ENCODE results near the gene ZFYVE9.
"Not testable (repeated sequence)": the region's sequence is repeated elsewhere in the genome, so short reads cannot be mapped to it uniquely, and the experiment has no call there.

The ZFYVE9 gene

GRCh38 chr1:52150445-52150844, 8.6 kb downstream of the ZFYVE9 start:
- not testable (repeated sequence) for DNase-seq

GRCh38 chr1:52150946-52151345, 9.1 kb downstream of the ZFYVE9 start:
- no peak for DNase-seq

GRCh38 chr1:52152572-52152971, 10.7 kb downstream of the ZFYVE9 start:
- no peak for DNase-seq

- no peak for DNase-seq
Measured at GRCh38 chr1:52153010-52153409, 11.1 kb downstream of the ZFYVE9 start.

GRCh38 chr1:52153898-52154297, 12.0 kb downstream of the ZFYVE9 start:
- no peak for DNase-seq

- no peak for DNase-seq
Measured at GRCh38 chr1:52156460-52156859, 14.6 kb downstream of the ZFYVE9 start.

GRCh38 chr1:52157582-52157981, 15.7 kb downstream of the ZFYVE9 start:
- no peak for DNase-seq

GRCh38 chr1:52158218-52158617, 16.3 kb downstream of the ZFYVE9 start:
- no peak for DNase-seq

GRCh38 chr1:52159033-52159789, 17.3 kb downstream of the ZFYVE9 start:
- no peak for DNase-seq

- no peak for DNase-seq
Measured at GRCh38 chr1:52162947-52163346, 21.1 kb downstream of the ZFYVE9 start.

- DNase-seq: no peak
Measured at GRCh38 chr1:52164604-52165003, 22.7 kb downstream of the ZFYVE9 start.

GRCh38 chr1:52166996-52167753, 25.3 kb downstream of the ZFYVE9 start:
- DNase-seq: no peak

- no peak for DNase-seq
Measured at GRCh38 chr1:52168373-52169080, 26.6 kb downstream of the ZFYVE9 start.

- DNase-seq: not testable (repeated sequence)
Measured at GRCh38 chr1:52171149-52171548, 29.3 kb downstream of the ZFYVE9 start.

- no peak for DNase-seq
Measured at GRCh38 chr1:52179073-52179472, 37.2 kb downstream of the ZFYVE9 start.

GRCh38 chr1:52180176-52180575, 38.3 kb downstream of the ZFYVE9 start:
- no peak for DNase-seq

- DNase-seq: not testable (repeated sequence)
Measured at GRCh38 chr1:52181759-52182158, 39.9 kb downstream of the ZFYVE9 start.

- not testable (repeated sequence) for DNase-seq
Measured at GRCh38 chr1:52182328-52182727, 40.4 kb downstream of the ZFYVE9 start.

- DNase-seq: no peak
Measured at GRCh38 chr1:52182874-52183400, 41.0 kb downstream of the ZFYVE9 start.

GRCh38 chr1:52186449-52186848, 44.6 kb downstream of the ZFYVE9 start:
- DNase-seq: no peak

- no peak for DNase-seq
Measured at GRCh38 chr1:52189898-52190480, 48.1 kb downstream of the ZFYVE9 start.

GRCh38 chr1:52190500-52191252, 48.8 kb downstream of the ZFYVE9 start:
- DNase-seq: no peak
